ELR (cell line): ENCODE measurements around the gene NCAM1.

Source experiments
- DNase-seq: peaks from one replicate; pipeline ENCODE4 v3.0.0-alpha.2; 2015; ENCODE audit warnings: low read depth

Gene NCAM1

GRCh38 chr11:113313601-113314000 lies 352.4 kb downstream of the NCAM1 start:
- peak; percentile 6 for DNase-seq

DNA sequence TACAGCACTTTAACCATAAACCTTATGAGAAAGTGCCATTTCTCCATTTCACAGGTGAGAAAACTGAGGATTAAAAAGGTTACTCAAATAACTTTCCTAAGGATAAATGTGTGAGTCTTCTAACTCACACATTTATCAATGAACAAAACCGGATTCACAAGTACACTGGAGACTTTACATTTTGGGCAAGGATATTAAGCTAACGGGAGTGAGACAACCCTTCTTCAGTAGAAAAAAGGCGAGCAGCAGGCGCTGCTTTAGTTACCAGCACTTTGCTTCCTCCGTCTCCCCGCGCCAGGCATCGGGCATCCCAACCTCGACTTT lies 352.8 kb downstream of the NCAM1 start:
- DNase-seq = no peak

- peak; percentile 93 for DNase-seq
Observed at GRCh38 chr11:113314389-113315301, 353.4 kb downstream of the NCAM1 start, which contains the start of gene TTC12. TTC12 (plus strand) TSS chr11:113314583; CDS start chr11:113316258, 1,675 bp downstream.

DNA sequence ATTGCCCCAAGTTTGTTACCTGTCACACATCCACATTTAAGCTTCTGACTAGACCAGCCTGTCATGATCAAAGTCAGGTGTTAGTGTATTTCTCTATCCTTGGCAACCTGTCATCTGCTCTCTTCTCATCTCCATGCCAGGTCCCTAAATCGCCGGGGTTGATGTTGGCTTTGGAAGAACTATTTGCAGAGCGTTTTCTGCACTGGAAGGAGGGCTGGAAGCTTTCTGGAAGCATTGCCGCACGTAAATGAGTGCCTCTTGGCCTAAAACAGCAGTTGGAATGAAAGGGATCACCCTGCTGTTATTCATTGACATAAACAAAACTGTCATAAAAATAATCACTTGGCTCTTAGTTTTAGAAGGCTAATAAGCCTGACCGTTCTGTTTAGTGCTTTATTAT lies 354.6 kb downstream of the NCAM1 start:
- DNase-seq = no peak

DNA sequence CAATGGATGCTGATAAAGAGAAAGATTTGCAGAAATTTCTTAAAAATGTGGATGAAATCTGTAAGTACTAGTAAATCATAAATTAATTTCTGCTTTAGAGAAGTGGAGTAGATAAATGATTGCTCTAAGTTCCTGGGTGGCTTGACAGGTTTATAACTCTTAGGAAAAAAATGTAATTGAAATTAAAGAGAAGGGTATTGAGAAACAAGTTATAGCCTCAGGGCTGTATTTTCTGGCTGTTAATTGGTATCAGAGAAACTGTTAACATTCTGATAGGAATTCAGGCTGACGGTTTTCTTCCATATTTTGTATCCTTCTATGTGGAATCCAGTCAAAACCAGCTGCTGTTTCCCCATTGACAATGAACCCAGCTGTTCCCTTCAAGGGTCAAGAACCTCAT lies 355.0 kb downstream of the NCAM1 start:
- no peak for DNase-seq

- no peak for DNase-seq
Observed at GRCh38 chr11:113317339-113317738, 356.1 kb downstream of the NCAM1 start.

DNA sequence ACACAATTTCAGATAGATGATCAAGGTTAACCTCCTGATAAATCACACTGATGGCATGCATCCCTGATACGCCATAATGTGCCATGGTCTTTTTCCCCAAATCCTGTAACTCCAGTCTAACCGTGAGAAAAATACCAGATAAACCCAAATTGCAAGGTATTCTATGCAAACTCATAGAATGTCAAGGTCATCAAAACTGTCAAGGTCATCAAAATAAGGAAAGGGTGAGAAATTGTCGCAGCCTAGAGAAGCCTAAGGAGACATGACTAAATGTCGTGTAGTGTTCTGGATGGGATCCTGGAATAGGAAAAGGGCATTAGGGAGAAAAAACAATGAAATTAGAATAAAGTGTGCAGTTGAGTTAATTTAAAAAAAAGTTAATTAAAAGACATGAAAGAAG lies 357.9 kb downstream of the NCAM1 start:
- no peak for DNase-seq

DNA sequence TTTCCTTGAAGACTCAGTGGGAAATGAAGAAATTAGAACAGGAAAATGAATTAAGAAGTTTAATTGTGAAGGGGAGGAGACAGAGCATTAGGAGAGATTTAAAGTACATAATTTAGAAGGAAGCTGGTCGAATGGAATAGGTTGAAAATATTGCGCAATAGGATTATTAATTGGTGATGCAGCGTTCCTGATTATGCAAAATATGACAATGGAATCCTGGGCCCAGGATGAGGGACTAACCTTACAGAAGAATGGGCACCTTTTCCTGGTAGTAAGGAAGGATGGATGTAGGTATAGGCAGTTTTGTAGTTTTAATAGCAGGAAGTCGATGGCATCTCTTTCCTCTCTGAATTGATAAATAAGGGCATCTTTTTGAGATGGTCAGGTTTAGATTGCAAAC lies 360.9 kb downstream of the NCAM1 start:
- no peak for DNase-seq

DNA sequence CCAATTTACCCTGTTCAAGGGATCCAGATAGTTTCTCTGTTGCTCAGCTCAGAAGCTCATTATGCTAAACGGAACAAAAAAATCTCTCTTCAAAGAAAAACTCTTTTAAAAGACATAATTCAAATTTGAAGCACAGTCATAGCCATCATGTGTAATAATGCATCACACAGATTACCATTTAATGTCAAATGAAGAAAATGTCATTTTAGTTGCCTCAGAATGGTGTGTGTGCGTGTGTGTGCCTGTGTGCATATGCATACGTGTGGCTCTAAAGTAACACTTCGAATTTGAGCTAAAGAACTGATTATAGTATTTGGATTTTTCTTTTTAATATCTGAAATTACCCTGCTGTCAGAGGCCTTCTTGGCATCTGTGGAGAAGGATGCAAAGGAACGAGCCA lies 363.0 kb downstream of the NCAM1 start:
- no peak for DNase-seq
